Spleen (tissue), 11 donors: Measurements from ENCODE around the gene IQCF6. TPM values are rescaled to one million over a fixed set of nuclear protein-coding genes. Genes with fewer than 3 reads are reported as not detected.

Source experiments
- DNase-seq: peaks from one replicate; pipeline ENCODE4 v3.0.0-alpha.2; 2020
- H3K27ac ChIP-seq, 8 donors: fragments of 200-600 bp; sonication (generic) in 7 of 8; 1 replicate in 4 of 8; 2 replicates in 4 of 8; pipeline versions ENCODE4 v1.5.0 to v1.8.0; 2016 to 2021; ENCODE audit warnings: inconsistent platforms in 4 of 8, mild to moderate bottlenecking in 4 of 8, moderate library complexity in 1 of 8
- H3K27me3 ChIP-seq, 7 donors: fragments of 200-600 bp; sonication (generic) in 6 of 7; replicated peaks in 1 of 7; 1 replicate in 4 of 7; 2 replicates in 3 of 7; pipeline versions ENCODE4 v1.5.0 to v1.8.0; 2016 to 2021; ENCODE audit warnings: inconsistent platforms in 3 of 7, mild to moderate bottlenecking in 1 of 7
- H3K36me3 ChIP-seq, 6 donors: fragments of 200-600 bp; sonication (generic) in 5 of 6; 1 replicate in 4 of 6; 2 replicates in 2 of 6; pipeline versions ENCODE4 v1.5.0 to v1.8.0; 2016 to 2021; ENCODE audit warnings: inconsistent platforms in 2 of 6
- H3K4me1 ChIP-seq, 6 donors: fragments of 200-600 bp; sonication (generic) in 5 of 6; 1 replicate in 3 of 6; 2 replicates in 3 of 6; pipeline versions ENCODE4 v1.5.0 to v1.8.0; 2016 to 2021; ENCODE audit warnings: inconsistent platforms in 3 of 6
- H3K4me3 ChIP-seq, 8 donors: fragments of 200-600 bp; sonication (generic) in 7 of 8; 1 replicate in 4 of 8; 2 replicates in 4 of 8; pipeline versions ENCODE4 v1.5.0 to v1.8.0; 2016 to 2021; ENCODE audit warnings: inconsistent platforms in 4 of 8, mild to moderate bottlenecking in 4 of 8, moderate library complexity in 2 of 8
- H3K9me3 ChIP-seq, 8 donors: fragments of 200-600 bp; sonication (generic) in 7 of 8; 1 replicate in 4 of 8; 2 replicates in 4 of 8; pipeline versions ENCODE4 v1.5.0 to v1.8.0; 2016 to 2021; ENCODE audit warnings: inconsistent platforms in 4 of 8
- POLR2A ChIP-seq, 3 donors: fragments of 450-650 bp; IDR thresholded peaks; one replicate each; pipeline ENCODE4 v1.5.1; 2017; ENCODE audit warnings: antibody characterized with exemption in 3 of 3, mild to moderate bottlenecking in 1 of 3
- POLR2AphosphoS5 ChIP-seq, 3 donors: sonication (generic); formaldehyde crosslinking; IDR thresholded peaks; one replicate each; pipeline ENCODE4 v1.5.1; 2017; ENCODE audit warnings: antibody characterized with exemption in 3 of 3
- intact Hi-C: fragments of 100-400 bp; cut with DNase I; formaldehyde crosslinking; loops from one replicate; pipeline ENCODE4 v1.15.0; 2023; ENCODE audit warnings: low total_unique reads
- polyA plus RNA-seq, 3 donors: library from polyadenylated mRNA; stranded (reverse); fragments of 200-250 nt; gene quantifications; one replicate each; pipeline ENCODE4 v1.2.1, GENCODE V29; 2013
- total RNA-seq, 7 donors: library from RNA; depleted of rRNA in 3 of 7; stranded (reverse); fragments of >200 nt in 3 of 7; fragmentation: NEBNext Ultra II Directional in 4 of 7; extraction: Animal tissue kit (Norgen Biotek cat#: 25700) in 4 of 7; gene quantifications; one replicate each; pipeline versions ENCODE4 v1.1.0 to v1.2.1, GENCODE V29; 2016 to 2021
- TF ChIP-seq, protein P1 (sequence below), 11 experiments: fragments of 200-600 bp in 7 of 11; fragments of 450-650 bp in 4 of 11; sonication (generic) in 4 of 11; IDR thresholded peaks in 8 of 11; conservative IDR thresholded peaks in 3 of 11; 1 replicate in 7 of 11; 2 replicates in 4 of 11; pipeline versions ENCODE4 v1.4.0 to v1.8.0; 2016 to 2021; ENCODE audit warnings: antibody characterized with exemption in 11 of 11, inconsistent platforms in 4 of 11, mild to moderate bottlenecking in 1 of 11
- donor health status: healthy with polysubstance abuse.
- donor health status: DM: no; HTN: no; CAD: no; lungs with moderate emphysema.
- donor health status: DM: no; HTN: no; CAD: no.
- donor health status: Bipolar disorder and iron deficiency.
- donor health status: healthy.
- donor health status: DM: no; HTN: no; CAD: no.
- donor health status: DM: yes; HTN: yes; CAD: no.

The IQCF6 gene
- total and polyA plus RNA-seq, 10 donors = not detected

DNA sequence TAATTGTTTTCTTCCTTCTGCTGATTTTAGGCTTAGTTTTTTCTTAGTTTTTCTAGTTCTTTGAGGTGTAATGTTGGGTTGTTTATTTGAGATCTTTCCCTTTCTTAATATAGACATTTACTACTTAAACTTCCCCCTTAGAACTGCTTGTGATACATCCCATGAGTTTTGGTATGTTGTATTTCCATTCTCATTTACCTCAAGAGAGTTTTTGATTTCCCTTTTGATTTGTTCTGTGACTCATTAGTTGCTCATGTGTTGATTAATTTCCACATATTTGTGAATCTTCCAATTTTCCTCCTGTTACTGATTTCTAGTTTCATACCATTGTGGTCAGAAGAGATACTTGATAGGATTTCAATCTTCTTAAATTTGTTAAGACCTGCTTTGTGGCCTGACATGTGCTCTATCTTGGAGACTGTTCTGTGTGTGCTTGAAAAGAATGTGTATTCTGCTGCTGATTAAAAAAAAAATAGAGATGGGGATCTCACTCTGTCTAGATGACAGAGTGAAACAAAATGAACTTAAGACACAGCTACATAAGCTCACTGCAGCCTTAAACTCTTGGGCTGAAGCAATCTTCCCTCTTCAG is 49.9 kb downstream of the IQCF6 start:
- Histone ChIP-seq H3K4me3 (no peak overlapping the region), H3K27ac (no peak overlapping the region), H3K36me3 (no peaks in the 10 kb centered on the region), H3K27me3 (peaks cover 0 to 4% (median 0%) of the 10 kb centered on the region in 7 donors), H3K4me1 (no peaks in the 10 kb centered on the region), H3K9me3 (no peaks in the 10 kb centered on the region)
- no peak for DNase-seq
- intact Hi-C loops = no loop called here
- TF ChIP-seq POLR2A (IDR thresholded peaks at IDR 0.05) (no peak), POLR2AphosphoS5 (IDR thresholded peaks at IDR 0.05) (no peak)
- TF ChIP-seq, protein P1, sequence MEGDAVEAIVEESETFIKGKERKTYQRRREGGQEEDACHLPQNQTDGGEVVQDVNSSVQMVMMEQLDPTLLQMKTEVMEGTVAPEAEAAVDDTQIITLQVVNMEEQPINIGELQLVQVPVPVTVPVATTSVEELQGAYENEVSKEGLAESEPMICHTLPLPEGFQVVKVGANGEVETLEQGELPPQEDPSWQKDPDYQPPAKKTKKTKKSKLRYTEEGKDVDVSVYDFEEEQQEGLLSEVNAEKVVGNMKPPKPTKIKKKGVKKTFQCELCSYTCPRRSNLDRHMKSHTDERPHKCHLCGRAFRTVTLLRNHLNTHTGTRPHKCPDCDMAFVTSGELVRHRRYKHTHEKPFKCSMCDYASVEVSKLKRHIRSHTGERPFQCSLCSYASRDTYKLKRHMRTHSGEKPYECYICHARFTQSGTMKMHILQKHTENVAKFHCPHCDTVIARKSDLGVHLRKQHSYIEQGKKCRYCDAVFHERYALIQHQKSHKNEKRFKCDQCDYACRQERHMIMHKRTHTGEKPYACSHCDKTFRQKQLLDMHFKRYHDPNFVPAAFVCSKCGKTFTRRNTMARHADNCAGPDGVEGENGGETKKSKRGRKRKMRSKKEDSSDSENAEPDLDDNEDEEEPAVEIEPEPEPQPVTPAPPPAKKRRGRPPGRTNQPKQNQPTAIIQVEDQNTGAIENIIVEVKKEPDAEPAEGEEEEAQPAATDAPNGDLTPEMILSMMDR (IDR thresholded peaks at IDR 0.05 in 8 of 11, conservative IDR thresholded peaks at IDR 0.05 in 3 of 11) = no peak

Other genes starting within 250 kb of the IQCF6 start
- gene RAD54L2, start 240.5 kb downstream of the IQCF6 start, total RNA-seq = 10 to 100 TPM; 22.8 to 36.7 (median 32.4) TPM
- 1 to 10 TPM; 1.4 to 4.3 (median 2.2) TPM for gene RAD54L2, start 240.5 kb downstream of the IQCF6 start, polyA plus RNA-seq
- 10 to 100 TPM; 29.8 to 66.3 (median 46.0) TPM for gene TEX264, start 108.0 kb downstream of the IQCF6 start, total RNA-seq
- 10 to 100 TPM; 49.9 to 73.1 (median 57.9) TPM for gene TEX264, start 108.0 kb downstream of the IQCF6 start, polyA plus RNA-seq
- gene GRM2, start 72.2 kb downstream of the IQCF6 start, total RNA-seq = 1 to 10 TPM; 1.1 to 2.7 (median 1.8) TPM
- gene GRM2, start 72.2 kb downstream of the IQCF6 start, polyA plus RNA-seq = 1 to 10 TPM in 1 of 3 donors, under 1 TPM in 2; 0.17 to 1.1 (median 0.61) TPM
- gene IQCF2, start 82.4 kb upstream of the IQCF6 start, total RNA-seq = not detected
- not detected for gene IQCF2, start 82.4 kb upstream of the IQCF6 start, polyA plus RNA-seq
- not detected for gene IQCF5, start 96.4 kb upstream of the IQCF6 start, total RNA-seq
- gene IQCF5, start 96.4 kb upstream of the IQCF6 start, polyA plus RNA-seq = not detected
- not detected for gene IQCF1, start 124.1 kb upstream of the IQCF6 start, total RNA-seq
- not detected for gene IQCF1, start 124.1 kb upstream of the IQCF6 start, polyA plus RNA-seq
- gene RRP9, start 162.7 kb upstream of the IQCF6 start, total RNA-seq = 10 to 100 TPM in 6 of 7 donors, 1 to 10 TPM in 1; 9.5 to 20.6 (median 12.5) TPM
- 10 to 100 TPM; 18.5 to 26.6 (median 21.2) TPM for gene RRP9, start 162.7 kb upstream of the IQCF6 start, polyA plus RNA-seq
- 10 to 100 TPM; 23.1 to 34.2 (median 28.2) TPM for gene PARP3, start 163.1 kb upstream of the IQCF6 start, total RNA-seq
- 10 to 100 TPM in 2 of 3 donors, 1 to 10 TPM in 1; 8.2 to 18.9 (median 16.5) TPM for gene PARP3, start 163.1 kb upstream of the IQCF6 start, polyA plus RNA-seq
- gene GPR62, start 176.1 kb upstream of the IQCF6 start, total RNA-seq = under 1 TPM in 1 of 7 donors, not detected in 6; 0.39 TPM
- gene GPR62, start 176.1 kb upstream of the IQCF6 start, polyA plus RNA-seq = under 1 TPM; 0.04 to 0.06 (median 0.05) TPM
- 10 to 100 TPM; 17.1 to 24.6 (median 20.7) TPM for gene PCBP4, start 188.2 kb upstream of the IQCF6 start, total RNA-seq
- 10 to 100 TPM; 12.8 to 41.7 (median 23.2) TPM for gene PCBP4, start 188.2 kb upstream of the IQCF6 start, polyA plus RNA-seq
- gene ABHD14B, start 194.8 kb upstream of the IQCF6 start, total RNA-seq = 10 to 100 TPM; 33.8 to 74.9 (median 56.3) TPM
- 10 to 100 TPM; 60.1 to 71.4 (median 66.8) TPM for gene ABHD14B, start 194.8 kb upstream of the IQCF6 start, polyA plus RNA-seq
- gene ABHD14A, start 195.8 kb upstream of the IQCF6 start, total RNA-seq = 10 to 100 TPM in 4 of 7 donors, 1 to 10 TPM in 3; 8.7 to 23.9 (median 12.3) TPM
- gene ABHD14A, start 195.8 kb upstream of the IQCF6 start, polyA plus RNA-seq = 10 to 100 TPM; 18.7 to 26.7 (median 22.1) TPM
- gene ACY1, start 204.3 kb upstream of the IQCF6 start, total RNA-seq = 10 to 100 TPM; 16.7 to 31.1 (median 26.0) TPM
- gene ACY1, start 204.3 kb upstream of the IQCF6 start, polyA plus RNA-seq = 10 to 100 TPM; 28.1 to 29.8 (median 29.2) TPM
- 1,000 to 10,000 TPM in 4 of 7 donors, 100 to 1,000 TPM in 3; 684 to 1,403 (median 1,036) TPM for gene RPL29, start 216.7 kb upstream of the IQCF6 start, total RNA-seq
- gene RPL29, start 216.7 kb upstream of the IQCF6 start, polyA plus RNA-seq = 1,000 to 10,000 TPM; 3,003 to 4,302 (median 4,113) TPM